Nephron progenitor cell (in vitro differentiated cells): ENCODE measurements around the gene STXBP5L.
"Not testable (repeated sequence)": the region's sequence is repeated elsewhere in the genome, so short reads cannot be mapped to it uniquely, and the experiment has no call there.

ENCODE experiments used
- DNase-seq: peaks from one replicate; pipeline ENCODE4 v3.0.0; 2021
- H3K27ac Mint-ChIP-seq: 2 replicates; pipeline ENCODE4 v1.8.0; 2021; ENCODE audit warnings: mild to moderate bottlenecking, moderate library complexity, mixed read lengths
- H3K27me3 Mint-ChIP-seq: 2 replicates; pipeline ENCODE4 v1.8.0; 2021; ENCODE audit warnings: mild to moderate bottlenecking, low read depth, mixed read lengths; ENCODE audit not compliant: poor library complexity
- H3K36me3 Mint-ChIP-seq: 2 replicates; pipeline ENCODE4 v1.8.0; 2021; ENCODE audit warnings: low read depth, mixed read lengths
- H3K4me1 Mint-ChIP-seq: 2 replicates; pipeline ENCODE4 v1.8.0; 2021; ENCODE audit warnings: mixed read lengths
- H3K4me3 Mint-ChIP-seq: 2 replicates; pipeline ENCODE4 v1.8.0; 2021; ENCODE audit warnings: mild to moderate bottlenecking, moderate library complexity, mixed read lengths
- H3K9me3 Mint-ChIP-seq: 2 replicates; pipeline ENCODE4 v1.8.0; 2021; ENCODE audit warnings: mild to moderate bottlenecking, moderate library complexity, mixed read lengths
- CTCF ChIP-seq: fragments of 200-600 bp; sonication (generic); IDR thresholded peaks from 2 replicates; pipeline ENCODE4 v1.5.0; 2021; ENCODE audit warnings: antibody characterized with exemption

The STXBP5L gene

GRCh38 chr3:121228971-121229370, 321.0 kb downstream of the STXBP5L start:
- H3K27me3 Mint-ChIP-seq, result no peaks in the 10 kb centered on the region
- H3K4me3 Mint-ChIP-seq, result no peak overlapping the region
- no peaks in the 10 kb centered on the region for H3K4me1 Mint-ChIP-seq
- no peak for TF ChIP-seq CTCF
- DNase-seq, result no peak
- no peak overlapping the region for H3K27ac Mint-ChIP-seq
- H3K36me3 Mint-ChIP-seq, result no peaks in the 10 kb centered on the region
- H3K9me3 Mint-ChIP-seq, result no peaks in the 10 kb centered on the region

- H3K27me3 Mint-ChIP-seq, H3K36me3 Mint-ChIP-seq, H3K9me3 Mint-ChIP-seq, H3K4me1 Mint-ChIP-seq, H3K27ac Mint-ChIP-seq, DNase-seq, H3K4me3 Mint-ChIP-seq: not testable (repeated sequence)
Observed at GRCh38 chr3:121230194-121230593, 322.2 kb downstream of the STXBP5L start.

GRCh38 chr3:121231872-121232271, 323.9 kb downstream of the STXBP5L start:
- no peak overlapping the region for H3K27ac Mint-ChIP-seq
- no peak for TF ChIP-seq CTCF
- no peaks in the 10 kb centered on the region for H3K36me3 Mint-ChIP-seq

GRCh38 chr3:121232309-121233225, 324.6 kb downstream of the STXBP5L start:
- no peak for DNase-seq
- no peak overlapping the region for H3K4me3 Mint-ChIP-seq
- no peaks in the 10 kb centered on the region for H3K9me3 Mint-ChIP-seq
- no peaks in the 10 kb centered on the region for H3K4me1 Mint-ChIP-seq
- no peak overlapping the region for H3K27ac Mint-ChIP-seq
- no peaks in the 10 kb centered on the region for H3K27me3 Mint-ChIP-seq
- no peaks in the 10 kb centered on the region for H3K36me3 Mint-ChIP-seq
- no peak for TF ChIP-seq CTCF

More at GRCh38 chr3:121231872-121232271, 323.9 kb downstream of the STXBP5L start:
- H3K4me1 Mint-ChIP-seq, result no peaks in the 10 kb centered on the region
- no peaks in the 10 kb centered on the region for H3K27me3 Mint-ChIP-seq
- no peak overlapping the region for H3K4me3 Mint-ChIP-seq
- DNase-seq, result no peak
- no peaks in the 10 kb centered on the region for H3K9me3 Mint-ChIP-seq

GRCh38 chr3:121243208-121243607, 335.2 kb downstream of the STXBP5L start:
- peaks cover 6% of the 10 kb centered on the region for H3K4me1 Mint-ChIP-seq
- H3K4me3 Mint-ChIP-seq, result no peak overlapping the region
- TF ChIP-seq CTCF, result no peak
- H3K27me3 Mint-ChIP-seq, result peaks cover 4% of the 10 kb centered on the region
- H3K9me3 Mint-ChIP-seq, result peaks cover under 1% of the 10 kb centered on the region
- no peak for DNase-seq
- H3K27ac Mint-ChIP-seq, result no peak overlapping the region
- no peaks in the 10 kb centered on the region for H3K36me3 Mint-ChIP-seq

- no peak overlapping the region for H3K27ac Mint-ChIP-seq
- no peak overlapping the region for H3K4me3 Mint-ChIP-seq
- no peaks in the 10 kb centered on the region for H3K36me3 Mint-ChIP-seq
- peaks cover 5% of the 10 kb centered on the region for H3K27me3 Mint-ChIP-seq
- peaks cover 4% of the 10 kb centered on the region for H3K9me3 Mint-ChIP-seq
- no peak for TF ChIP-seq CTCF
- H3K4me1 Mint-ChIP-seq, result no peaks in the 10 kb centered on the region
- no peak for DNase-seq
Observed at GRCh38 chr3:121252676-121253075, 344.7 kb downstream of the STXBP5L start.
